ENCODE data around the gene PRKRIP1. TPM values are rescaled to one million over a fixed set of nuclear protein-coding genes. Genes with fewer than 3 reads are reported as not detected.
A peak's percentile ranks its signal among the peaks of the same experiment; 100 is the strongest.

PRKRIP1 gene
- total RNA-seq, 2 experiments from 2014 or later, result 47.4 to 48.0 TPM

DNA sequence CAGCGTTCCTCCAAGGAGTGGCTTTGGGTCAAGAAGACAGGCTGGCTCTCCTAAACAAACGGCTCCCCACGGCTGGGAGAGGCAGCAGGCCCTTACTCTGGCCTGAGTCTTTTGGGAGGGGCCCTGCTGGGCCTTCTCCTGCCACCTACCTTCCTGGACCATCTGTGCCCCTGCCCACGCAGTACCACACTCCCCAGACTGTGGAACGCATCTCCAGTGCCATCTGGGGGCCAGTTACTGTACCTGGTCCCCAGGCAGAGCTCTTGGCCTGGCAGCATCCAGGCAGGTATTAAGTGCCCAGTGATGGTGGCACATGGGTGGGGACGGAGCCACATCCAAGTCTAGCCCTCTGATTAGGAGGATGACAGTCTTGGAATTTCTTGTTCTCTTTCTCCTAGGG, 54.1 kb downstream of the PRKRIP1 start:
- no peak overlapping the region for H3K4me3 ChIP-seq (ENCODE audit: low read length)
- peak; percentile 44 to 79 (median 56) for DNase-seq
- TF ChIP-seq, protein P1, sequence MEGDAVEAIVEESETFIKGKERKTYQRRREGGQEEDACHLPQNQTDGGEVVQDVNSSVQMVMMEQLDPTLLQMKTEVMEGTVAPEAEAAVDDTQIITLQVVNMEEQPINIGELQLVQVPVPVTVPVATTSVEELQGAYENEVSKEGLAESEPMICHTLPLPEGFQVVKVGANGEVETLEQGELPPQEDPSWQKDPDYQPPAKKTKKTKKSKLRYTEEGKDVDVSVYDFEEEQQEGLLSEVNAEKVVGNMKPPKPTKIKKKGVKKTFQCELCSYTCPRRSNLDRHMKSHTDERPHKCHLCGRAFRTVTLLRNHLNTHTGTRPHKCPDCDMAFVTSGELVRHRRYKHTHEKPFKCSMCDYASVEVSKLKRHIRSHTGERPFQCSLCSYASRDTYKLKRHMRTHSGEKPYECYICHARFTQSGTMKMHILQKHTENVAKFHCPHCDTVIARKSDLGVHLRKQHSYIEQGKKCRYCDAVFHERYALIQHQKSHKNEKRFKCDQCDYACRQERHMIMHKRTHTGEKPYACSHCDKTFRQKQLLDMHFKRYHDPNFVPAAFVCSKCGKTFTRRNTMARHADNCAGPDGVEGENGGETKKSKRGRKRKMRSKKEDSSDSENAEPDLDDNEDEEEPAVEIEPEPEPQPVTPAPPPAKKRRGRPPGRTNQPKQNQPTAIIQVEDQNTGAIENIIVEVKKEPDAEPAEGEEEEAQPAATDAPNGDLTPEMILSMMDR (IDR thresholded peaks at IDR 0.05), result peak; percentile 66
- H3K9me3 Mint-ChIP-seq, result no peaks in the 10 kb centered on the region
- no peaks in the 10 kb centered on the region for H3K9me3 ChIP-seq (ENCODE audit: control insufficient read depth in 1 of 2, insufficient read depth in 1 of 2, low read length in 2 of 2)
- H3K36me3 Mint-ChIP-seq (ENCODE audit: low read depth), result no peaks in the 10 kb centered on the region
- H3K4me1 Mint-ChIP-seq (ENCODE audit: low read depth), result peaks cover 4% of the 10 kb centered on the region
- peaks cover 21% of the 10 kb centered on the region for H3K36me3 ChIP-seq (ENCODE audit: insufficient read depth, low read length)
- peak; percentile 95 for ATAC-seq (ENCODE audit: poor library complexity)
- CTCF ChIA-PET, result interaction anchor here (0.6 to 6.3 kb wide), 10 partner anchors 14 to 59 kb away, joined by 3 to 43 read pairs (median 4); no protein-coding TSS in a partner anchor
- intact Hi-C loops (cut with DNase I, micrococcal nuclease), result loop anchor here (1.0 to 2.0 kb wide), 3 partner anchors 37 to 46 kb away; no protein-coding TSS in a partner anchor
- no peak overlapping the region for H3K27ac ChIP-seq (ENCODE audit: low read depth in 1 of 2, low read length in 2 of 2)
- H3K4me1 ChIP-seq (ENCODE audit: insufficient read depth, low read length), result peaks cover 5% of the 10 kb centered on the region
- H3K4me3 Mint-ChIP-seq, result no peak overlapping the region
- POLR2A ChIA-PET, result interaction anchor here (0.8 to 2.5 kb wide), 7 partner anchors 18 to 54 kb away, joined by 3 to 14 read pairs (median 8); partner anchors contain the start of gene PRKRIP1
- no peaks in the 10 kb centered on the region for H3K27me3 Mint-ChIP-seq
- no peak overlapping the region for H3K27ac Mint-ChIP-seq
- H3K27me3 ChIP-seq (ENCODE audit: control insufficient read depth in 1 of 2, insufficient read depth in 2 of 2, low read length in 2 of 2), result no peaks in the 10 kb centered on the region

GRCh38 chr7:102451371-102452054, 55.4 kb downstream of the PRKRIP1 start:
- TF ChIP-seq, protein P1 (IDR thresholded peaks at IDR 0.05), result no peak
- no peaks in the 10 kb centered on the region for H3K9me3 Mint-ChIP-seq
- no peak overlapping the region for H3K27ac Mint-ChIP-seq
- ChIA-PET CTCF (interaction anchor here (0.6 to 6.3 kb wide), 3 partner anchors 14 to 47 kb away, joined by 4 to 43 read pairs (median 11); no protein-coding TSS in a partner anchor), POLR2A (interaction anchor here (2.0 to 2.5 kb wide), 2 partner anchors 39 to 55 kb away, joined by 8 read pairs; partner anchors contain the start of gene PRKRIP1)
- ATAC-seq (ENCODE audit: poor library complexity), result no peak
- DNase-seq, result no peak
- H3K27me3 Mint-ChIP-seq, result no peaks in the 10 kb centered on the region
- peaks cover 4% of the 10 kb centered on the region for H3K4me1 Mint-ChIP-seq (ENCODE audit: low read depth)
- H3K4me3 Mint-ChIP-seq, result no peak overlapping the region
- intact Hi-C loops (cut with DNase I, micrococcal nuclease), result loop anchor here in 1 of 2 experiments (2.0 kb wide), 1 partner anchor 39 kb away; no protein-coding TSS in a partner anchor
- Histone ChIP-seq H3K36me3 (ENCODE audit: insufficient read depth, low read length) (peaks cover 24% of the 10 kb centered on the region), H3K4me1 (ENCODE audit: insufficient read depth, low read length) (peaks cover 5% of the 10 kb centered on the region), H3K9me3 (ENCODE audit: control insufficient read depth in 1 of 2, insufficient read depth in 1 of 2, low read length in 2 of 2) (no peaks in the 10 kb centered on the region), H3K4me3 (ENCODE audit: low read length) (no peak overlapping the region), H3K27ac (ENCODE audit: low read depth in 1 of 2, low read length in 2 of 2) (no peak overlapping the region), H3K27me3 (ENCODE audit: control insufficient read depth in 1 of 2, insufficient read depth in 2 of 2, low read length in 2 of 2) (no peaks in the 10 kb centered on the region)
- peaks cover 2% of the 10 kb centered on the region for H3K36me3 Mint-ChIP-seq (ENCODE audit: low read depth)

- Mint-ChIP-seq H3K36me3 (ENCODE audit: low read depth) (peaks cover 10% of the 10 kb centered on the region), H3K4me3 (no peak overlapping the region), H3K4me1 (ENCODE audit: low read depth) (peaks cover 4% of the 10 kb centered on the region), H3K9me3 (no peaks in the 10 kb centered on the region), H3K27me3 (no peaks in the 10 kb centered on the region), H3K27ac (no peak overlapping the region)
- H3K4me3 ChIP-seq (ENCODE audit: low read length), result no peak overlapping the region
- H3K36me3 ChIP-seq (ENCODE audit: insufficient read depth, low read length), result peaks cover 24% of the 10 kb centered on the region
- no peak for ATAC-seq (ENCODE audit: poor library complexity)
- peaks cover 5% of the 10 kb centered on the region for H3K4me1 ChIP-seq (ENCODE audit: insufficient read depth, low read length)
- H3K9me3 ChIP-seq (ENCODE audit: control insufficient read depth in 1 of 2, insufficient read depth in 1 of 2, low read length in 2 of 2), result no peaks in the 10 kb centered on the region
- intact Hi-C loops (cut with DNase I, micrococcal nuclease), result no loop called here
- ChIA-PET POLR2A (no interaction called here), CTCF (interaction anchor here (0.6 to 6.3 kb wide), 2 partner anchors 13 to 39 kb away, joined by 4 to 43 read pairs; no protein-coding TSS in a partner anchor)
- H3K27ac ChIP-seq (ENCODE audit: low read depth in 1 of 2, low read length in 2 of 2), result no peak overlapping the region
- no peaks in the 10 kb centered on the region for H3K27me3 ChIP-seq (ENCODE audit: control insufficient read depth in 1 of 2, insufficient read depth in 2 of 2, low read length in 2 of 2)
- TF ChIP-seq, protein P1 (IDR thresholded peaks at IDR 0.05), result no peak
- DNase-seq, result no peak
Measured at GRCh38 chr7:102452451-102452850, 56.3 kb downstream of the PRKRIP1 start.

Data from CD4-positive, alpha-beta T cell (primary cell).